ENCODE measurements around the gene FOXO1.

Gene FOXO1

DNA sequence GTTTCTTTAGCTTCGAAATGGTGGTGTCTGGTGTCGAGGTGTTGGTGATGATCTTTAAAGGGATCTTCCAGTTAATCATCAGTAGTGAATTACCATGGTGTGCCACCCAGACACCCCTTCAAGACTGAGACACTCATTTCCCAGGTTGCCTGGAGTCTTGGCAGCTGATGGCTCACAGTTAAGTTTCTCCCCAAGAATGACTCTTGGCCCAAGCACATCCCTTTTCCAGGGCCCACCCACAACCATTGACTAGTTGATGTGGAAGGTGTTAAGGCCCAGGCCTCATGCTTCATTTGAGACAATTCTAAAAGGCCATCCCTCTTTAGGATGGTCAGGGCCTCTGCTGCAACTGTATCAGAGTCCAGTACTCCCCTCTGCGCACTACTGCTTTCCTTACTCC, 145.5 kb downstream of the FOXO1 start:
- no peak for DNase-seq (ENCODE audit: low read depth)
- TF ChIP-seq POLR2A (IDR thresholded peaks at IDR 0.05; ENCODE audit: extremely low read depth, insufficient read length), result no peak
- TF ChIP-seq, protein P1, sequence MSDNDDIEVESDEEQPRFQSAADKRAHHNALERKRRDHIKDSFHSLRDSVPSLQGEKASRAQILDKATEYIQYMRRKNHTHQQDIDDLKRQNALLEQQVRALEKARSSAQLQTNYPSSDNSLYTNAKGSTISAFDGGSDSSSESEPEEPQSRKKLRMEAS (IDR thresholded peaks at IDR 0.05; ENCODE audit: low read depth, low read length), result no peak
- TF ChIP-seq, protein P2, sequence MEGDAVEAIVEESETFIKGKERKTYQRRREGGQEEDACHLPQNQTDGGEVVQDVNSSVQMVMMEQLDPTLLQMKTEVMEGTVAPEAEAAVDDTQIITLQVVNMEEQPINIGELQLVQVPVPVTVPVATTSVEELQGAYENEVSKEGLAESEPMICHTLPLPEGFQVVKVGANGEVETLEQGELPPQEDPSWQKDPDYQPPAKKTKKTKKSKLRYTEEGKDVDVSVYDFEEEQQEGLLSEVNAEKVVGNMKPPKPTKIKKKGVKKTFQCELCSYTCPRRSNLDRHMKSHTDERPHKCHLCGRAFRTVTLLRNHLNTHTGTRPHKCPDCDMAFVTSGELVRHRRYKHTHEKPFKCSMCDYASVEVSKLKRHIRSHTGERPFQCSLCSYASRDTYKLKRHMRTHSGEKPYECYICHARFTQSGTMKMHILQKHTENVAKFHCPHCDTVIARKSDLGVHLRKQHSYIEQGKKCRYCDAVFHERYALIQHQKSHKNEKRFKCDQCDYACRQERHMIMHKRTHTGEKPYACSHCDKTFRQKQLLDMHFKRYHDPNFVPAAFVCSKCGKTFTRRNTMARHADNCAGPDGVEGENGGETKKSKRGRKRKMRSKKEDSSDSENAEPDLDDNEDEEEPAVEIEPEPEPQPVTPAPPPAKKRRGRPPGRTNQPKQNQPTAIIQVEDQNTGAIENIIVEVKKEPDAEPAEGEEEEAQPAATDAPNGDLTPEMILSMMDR (IDR thresholded peaks at IDR 0.05; ENCODE audit: low read depth, low read length), result no peak
- no peak for TF ChIP-seq MYC (IDR thresholded peaks at IDR 0.05; ENCODE audit: low read depth, low read length)
- H3K4me3 ChIP-seq (ENCODE audit: low read depth, low read length), result no peak overlapping the region

DNA sequence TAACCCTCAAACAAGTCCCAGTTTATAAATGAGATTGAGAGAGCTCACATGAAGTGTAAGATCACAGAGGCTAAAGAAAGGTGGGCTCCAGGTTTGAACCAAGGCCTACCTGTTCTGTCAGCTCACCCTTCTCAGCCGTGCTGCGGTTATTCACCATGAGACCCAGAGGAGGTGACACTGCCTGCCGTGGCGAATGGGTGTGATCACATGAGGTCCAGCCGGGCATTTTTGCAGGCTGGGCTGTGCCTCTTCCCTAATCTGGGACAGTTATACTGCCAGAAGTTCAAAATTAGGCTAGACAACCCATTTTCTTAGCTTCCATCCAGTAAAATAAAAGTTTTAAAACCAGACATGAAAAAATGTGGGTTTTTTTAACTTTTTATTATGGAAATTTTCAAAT, 146.8 kb downstream of the FOXO1 start:
- no peak for DNase-seq (ENCODE audit: low read depth)
- TF ChIP-seq, protein P1 (IDR thresholded peaks at IDR 0.05; ENCODE audit: low read depth, low read length), result no peak
- no peak overlapping the region for H3K4me3 ChIP-seq (ENCODE audit: low read depth, low read length)

DNA sequence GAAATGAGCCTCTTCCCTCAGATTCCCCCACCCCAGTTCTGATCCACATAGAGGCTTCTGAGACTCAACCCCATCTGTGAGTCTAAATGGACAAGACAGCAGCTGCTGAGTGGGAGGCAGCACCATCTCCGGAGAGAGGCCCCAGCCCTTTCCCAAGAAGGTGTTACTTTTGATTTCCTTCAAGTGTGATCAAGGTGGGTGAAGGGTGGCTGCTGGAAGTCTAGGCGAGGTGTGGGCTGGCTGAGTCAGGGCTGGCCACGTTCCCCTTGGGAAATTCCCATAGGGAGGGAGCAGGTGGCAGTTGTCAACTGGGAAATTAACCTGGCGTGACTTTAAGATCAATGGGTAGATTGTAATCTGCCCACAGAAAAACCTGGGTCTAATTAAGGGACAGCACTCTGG, 148.0 kb downstream of the FOXO1 start:
- DNase-seq (ENCODE audit: low read depth), result no peak
- H3K4me3 ChIP-seq (ENCODE audit: low read depth, low read length), result no peak overlapping the region
- TF ChIP-seq, protein P2 (IDR thresholded peaks at IDR 0.05; ENCODE audit: low read depth, low read length), result no peak
- TF ChIP-seq MYC (IDR thresholded peaks at IDR 0.05; ENCODE audit: low read depth, low read length) (no peak), POLR2A (IDR thresholded peaks at IDR 0.05; ENCODE audit: extremely low read depth, insufficient read length) (no peak)
- TF ChIP-seq, protein P1 (IDR thresholded peaks at IDR 0.05; ENCODE audit: low read depth, low read length), result no peak

DNA sequence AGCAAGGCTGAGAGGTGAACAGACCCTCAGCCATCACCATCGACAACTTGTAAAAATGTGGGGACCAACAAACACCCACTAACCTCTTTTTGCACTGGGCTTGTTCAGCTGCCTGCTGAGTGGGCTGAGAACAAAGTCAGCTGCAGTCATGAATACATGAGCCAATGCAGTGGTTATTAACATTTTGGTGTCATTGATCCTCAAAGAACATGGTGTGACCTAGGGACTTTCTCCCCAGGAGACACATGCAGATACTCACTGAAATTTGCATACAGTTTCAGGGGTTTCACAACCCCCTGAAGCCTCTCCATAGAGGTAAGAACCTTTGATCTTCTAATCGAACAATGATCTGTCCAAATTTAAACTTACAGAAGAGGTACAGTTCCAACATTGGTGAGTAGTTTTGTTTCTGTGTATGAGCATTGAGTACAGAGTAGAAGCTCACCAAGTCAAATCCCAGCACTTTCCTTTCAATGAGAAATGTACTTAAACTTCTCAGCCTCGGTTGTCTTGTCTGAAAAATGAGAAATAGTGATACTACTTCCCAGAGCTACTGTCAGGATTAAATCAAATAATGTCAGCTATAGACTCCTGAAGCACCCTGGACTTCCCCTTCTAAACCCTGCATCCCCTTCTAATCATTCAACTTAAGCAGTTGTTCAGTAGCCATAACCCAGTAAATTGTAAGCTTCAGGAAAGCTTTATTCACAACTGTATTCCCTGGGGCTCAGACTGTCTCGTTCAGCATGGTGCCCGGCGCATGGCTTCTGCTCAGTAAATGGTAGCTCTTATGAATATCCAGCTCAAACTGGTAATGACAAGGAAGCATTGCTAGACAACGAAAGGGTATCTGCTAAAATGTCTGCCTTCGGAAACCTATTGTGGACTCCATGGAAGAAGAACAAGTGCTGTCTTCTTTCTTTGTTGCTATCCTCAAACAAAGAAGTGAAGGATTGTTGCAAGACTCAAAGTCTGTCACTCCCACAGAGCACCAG, 148.7 kb downstream of the FOXO1 start:
- DNase-seq (ENCODE audit: low read depth), result no peak
- no peak overlapping the region for H3K4me3 ChIP-seq (ENCODE audit: low read depth, low read length)
- TF ChIP-seq, protein P1 (IDR thresholded peaks at IDR 0.05; ENCODE audit: low read depth, low read length), result no peak
- TF ChIP-seq, protein P2 (IDR thresholded peaks at IDR 0.05; ENCODE audit: low read depth, low read length), result no peak
- TF ChIP-seq MYC (IDR thresholded peaks at IDR 0.05; ENCODE audit: low read depth, low read length) (no peak), POLR2A (IDR thresholded peaks at IDR 0.05; ENCODE audit: extremely low read depth, insufficient read length) (no peak)

DNA sequence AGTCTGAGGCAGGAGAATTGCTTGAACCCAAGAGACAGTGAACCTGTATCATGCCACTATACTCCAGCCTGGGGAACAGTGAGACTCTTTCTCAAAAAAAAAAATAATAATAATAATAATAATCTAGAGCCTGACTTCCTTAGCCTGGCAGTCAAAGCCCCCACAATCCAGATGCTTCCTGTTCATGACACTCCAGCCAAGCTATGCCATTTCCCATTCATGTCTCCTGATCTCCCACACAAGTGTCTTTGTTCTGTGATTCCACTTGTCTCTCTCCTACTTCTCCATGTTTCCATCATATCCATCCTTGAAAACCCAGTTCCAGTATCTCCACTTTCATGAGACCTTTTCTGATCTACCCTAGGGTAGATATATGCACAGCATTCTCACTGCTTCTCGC, 150.7 kb downstream of the FOXO1 start:
- no peak for DNase-seq (ENCODE audit: low read depth)
- no peak overlapping the region for H3K4me3 ChIP-seq (ENCODE audit: low read depth, low read length)
- TF ChIP-seq POLR2A (IDR thresholded peaks at IDR 0.05; ENCODE audit: extremely low read depth, insufficient read length) (no peak), MYC (IDR thresholded peaks at IDR 0.05; ENCODE audit: low read depth, low read length) (no peak)
- TF ChIP-seq, protein P1 (IDR thresholded peaks at IDR 0.05; ENCODE audit: low read depth, low read length), result no peak
- TF ChIP-seq, protein P2 (IDR thresholded peaks at IDR 0.05; ENCODE audit: low read depth, low read length), result no peak

DNA sequence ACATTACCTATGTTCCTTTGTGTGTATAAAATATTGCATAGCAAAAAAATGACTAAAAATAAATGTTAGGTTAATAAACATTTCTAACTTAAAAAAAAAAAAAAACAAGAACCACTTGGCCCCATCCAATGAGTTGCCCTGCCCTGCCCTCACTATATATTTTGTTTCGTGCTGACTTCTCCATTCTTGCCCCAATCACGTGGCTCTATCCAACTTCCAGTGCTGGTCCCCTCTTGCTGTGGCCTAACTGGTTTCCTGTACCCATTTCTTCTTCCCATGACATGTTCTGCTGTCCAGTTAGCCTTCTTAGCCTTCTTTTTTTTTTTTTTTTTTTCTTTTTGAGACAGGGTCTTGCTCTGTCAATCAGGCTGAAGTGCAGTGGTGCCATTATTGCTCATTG, 151.6 kb downstream of the FOXO1 start:
- H3K4me3 ChIP-seq (ENCODE audit: low read depth, low read length), result no peak overlapping the region
- TF ChIP-seq, protein P2 (IDR thresholded peaks at IDR 0.05; ENCODE audit: low read depth, low read length), result no peak
- TF ChIP-seq MYC (IDR thresholded peaks at IDR 0.05; ENCODE audit: low read depth, low read length) (no peak), POLR2A (IDR thresholded peaks at IDR 0.05; ENCODE audit: extremely low read depth, insufficient read length) (no peak)
- TF ChIP-seq, protein P1 (IDR thresholded peaks at IDR 0.05; ENCODE audit: low read depth, low read length), result no peak
- DNase-seq (ENCODE audit: low read depth), result no peak
